GM23338 (cell line): ENCODE data around the gene SMYD1. TPM values are rescaled to one million over a fixed set of nuclear protein-coding genes. Genes with fewer than 3 reads are reported as not detected.

Experiments
- ATAC-seq: fragments of 200-7000 bp; cut with Tn5 transposase; 3 replicates; pipeline ENCODE4 v1.9.1; 2020
- DNase-seq: peaks from one replicate; pipeline ENCODE4 v3.0.0-alpha.2; 2015; ENCODE audit warnings: low spot score
- H2AFZ ChIP-seq: fragments of 200-600 bp; sonication (generic); 2 replicates; pipeline ENCODE4 v1.8.0; 2016; ENCODE audit warnings: antibody characterized with exemption, mild to moderate bottlenecking, moderate library complexity
- H3F3A ChIP-seq: fragments of 200-600 bp; sonication (generic); replicated peaks from 2 replicates; pipeline ENCODE4 v1.8.0; 2017; ENCODE audit warnings: antibody characterized with exemption, mixed run types, low read depth
- H3K27ac ChIP-seq: fragments of 200-600 bp; sonication (generic); 2 replicates; pipeline ENCODE4 v1.6.1; 2016; ENCODE audit warnings: low read depth
- H3K27me3 ChIP-seq: fragments of 200-600 bp; sonication (generic); 2 replicates; pipeline ENCODE4 v1.8.0; 2016; ENCODE audit warnings: mild to moderate bottlenecking, mixed run types, moderate library complexity; ENCODE audit not compliant: insufficient read depth
- H3K36me3 ChIP-seq: fragments of 200-600 bp; sonication (generic); 2 replicates; pipeline ENCODE4 v1.8.0; 2016; ENCODE audit warnings: mild to moderate bottlenecking; ENCODE audit not compliant: insufficient read depth
- H3K4me1 ChIP-seq: fragments of 200-600 bp; sonication (generic); 2 replicates; pipeline ENCODE4 v1.8.0; 2016; ENCODE audit warnings: mild to moderate bottlenecking, moderate library complexity; ENCODE audit not compliant: insufficient read depth
- H3K4me2 ChIP-seq: fragments of 200-600 bp; sonication (generic); 2 replicates; pipeline ENCODE4 v1.7.1; 2017; ENCODE audit warnings: mixed run types
- H3K4me3 ChIP-seq: fragments of 200-600 bp; sonication (generic); 2 replicates; pipeline ENCODE4 v1.6.1; 2016; ENCODE audit warnings: mixed run types
- H3K79me2 ChIP-seq: fragments of 200-600 bp; sonication (generic); replicated peaks from 2 replicates; pipeline ENCODE4 v1.8.0; 2017; ENCODE audit warnings: mild to moderate bottlenecking; ENCODE audit not compliant: insufficient read depth
- H3K9me2 ChIP-seq: fragments of 200-600 bp; sonication (generic); 2 replicates; pipeline ENCODE4 v1.8.0; 2017; ENCODE audit not compliant: insufficient read depth
- H4K20me1 ChIP-seq: fragments of 200-600 bp; sonication (generic); replicated peaks from 2 replicates; pipeline ENCODE4 v1.8.0; 2017; ENCODE audit warnings: mild to moderate bottlenecking; ENCODE audit not compliant: insufficient read depth
- H3K27ac Mint-ChIP-seq: 2 replicates; pipeline ENCODE4 v1.8.0; 2020; ENCODE audit warnings: inconsistent platforms, mild to moderate bottlenecking, moderate library complexity, mixed read lengths
- H3K27me3 Mint-ChIP-seq: 3 replicates; pipeline ENCODE4 v1.8.0; 2022; ENCODE audit warnings: low read depth, mild to moderate bottlenecking, moderate library complexity, mixed read lengths, inconsistent platforms; ENCODE audit not compliant: insufficient read depth, poor library complexity
- H3K36me3 Mint-ChIP-seq: 3 replicates; pipeline ENCODE4 v1.8.0; 2021; ENCODE audit warnings: low read depth, mild to moderate bottlenecking, inconsistent platforms, moderate library complexity, mixed read lengths
- H3K4me1 Mint-ChIP-seq: 3 replicates; pipeline ENCODE4 v1.8.0; 2020; ENCODE audit warnings: mild to moderate bottlenecking, inconsistent platforms, mixed read lengths
- H3K4me3 Mint-ChIP-seq: 3 replicates; pipeline ENCODE4 v1.8.0; 2021; ENCODE audit warnings: moderate library complexity, mild to moderate bottlenecking, inconsistent platforms, mixed read lengths
- H3K9me3 Mint-ChIP-seq: 3 replicates; pipeline ENCODE4 v1.8.0; 2020; ENCODE audit warnings: moderate library complexity, mild to moderate bottlenecking, inconsistent platforms, mixed read lengths
- CREB1 ChIP-seq: fragments of 250-450 bp; sonication (Bioruptor Pico); IDR thresholded peaks from 2 replicates; pipeline ENCODE4 v1.5.0; 2020; ENCODE audit warnings: low read depth, mild to moderate bottlenecking, moderate library complexity
- CTCF ChIP-seq, 2 experiments: fragments of 200-600 bp in 1 of 2; sonication (generic) in 1 of 2; conservative IDR thresholded peaks; 2 replicates each; pipeline versions ENCODE4 v1.5.1 to v1.6.1; 2016 to 2017; ENCODE audit warnings: antibody characterized with exemption in 2 of 2, low read depth in 2 of 2, mild to moderate bottlenecking in 2 of 2, moderate library complexity in 1 of 2
- ETS1 ChIP-seq: IDR thresholded peaks from 2 replicates; pipeline ENCODE4 v1.6.1; 2016; ENCODE audit warnings: antibody characterized with exemption
- EZH2 ChIP-seq: fragments of 200-600 bp; sonication (generic); IDR thresholded peaks from one replicate; pipeline ENCODE4 v1.8.0; 2017; ENCODE audit warnings: antibody characterized with exemption, mild to moderate bottlenecking, low read depth; ENCODE audit not compliant: unreplicated experiment
- EZH2phosphoT487 ChIP-seq: fragments of 200-600 bp; sonication (generic); IDR thresholded peaks from one replicate; pipeline ENCODE4 v1.8.1; 2018; ENCODE audit warnings: antibody characterized with exemption; ENCODE audit not compliant: unreplicated experiment
- JUNB ChIP-seq: IDR thresholded peaks from one replicate; pipeline ENCODE4 v1.6.1; 2016; ENCODE audit warnings: antibody characterized with exemption; ENCODE audit not compliant: unreplicated experiment
- NANOG ChIP-seq: IDR thresholded peaks from 2 replicates; pipeline ENCODE4 v1.6.1; 2016; ENCODE audit warnings: antibody characterized with exemption, borderline replicate concordance
- POLR2AphosphoS5 ChIP-seq: IDR thresholded peaks from 2 replicates; pipeline ENCODE4 v1.6.1; 2016; ENCODE audit warnings: antibody characterized with exemption, low read depth
- REST ChIP-seq: IDR thresholded peaks from one replicate; pipeline ENCODE4 v1.6.1; 2018; ENCODE audit warnings: antibody characterized with exemption; ENCODE audit not compliant: unreplicated experiment
- STAT1 ChIP-seq: IDR thresholded peaks from one replicate; pipeline ENCODE4 v1.6.1; 2016; ENCODE audit warnings: antibody characterized with exemption; ENCODE audit not compliant: unreplicated experiment
- ZNF114 ChIP-seq: fragments of 250-450 bp; sonication (Bioruptor Pico); IDR thresholded peaks from 2 replicates; pipeline ENCODE4 v1.5.0; 2020; ENCODE audit warnings: mild to moderate bottlenecking, moderate library complexity
- ZNF331 ChIP-seq: fragments of 250-450 bp; sonication (Bioruptor Pico); IDR thresholded peaks from 2 replicates; pipeline ENCODE4 v1.5.0; 2020; ENCODE audit warnings: low read depth, mild to moderate bottlenecking, moderate library complexity
- ZNF462 ChIP-seq: fragments of 250-450 bp; sonication (Bioruptor Pico); IDR thresholded peaks from 2 replicates; pipeline ENCODE4 v1.5.0; 2020; ENCODE audit warnings: mild to moderate bottlenecking, moderate library complexity
- polyA plus RNA-seq: library from polyadenylated mRNA; unstranded; fragments of >200 nt; fragmentation: Nextera tagmentation; extraction: Ambion mirVana; gene quantifications from 2 replicates; pipeline ENCODE4 v1.2.1, GENCODE V29; 2016
- total RNA-seq: library from RNA; depleted of rRNA; stranded (reverse); fragments of >200 nt; shearing (Covaris generic); gene quantifications from 2 replicates; pipeline ENCODE4 v1.2.3, GENCODE V29; 2014

The SMYD1 gene
- total and polyA plus RNA-seq, 2 experiments from 2014 or later: 0.07 TPM; not detected in 1

GRCh38 chr2:88126772-88127637 is 59.4 kb downstream of the SMYD1 start:
- H3K27ac Mint-ChIP-seq: no peak overlapping the region
- H3K9me2 ChIP-seq: 0 out of 2 replicates have a peak, but pooled peaks cover 2% of the 10 kb centered on the region
- no peaks in the 10 kb centered on the region for H3K36me3 ChIP-seq
- no peaks in the 10 kb centered on the region for H3K4me1 ChIP-seq
- no peaks in the 10 kb centered on the region; the same call in 2 of the 3 replicates for H3K36me3 Mint-ChIP-seq
- no peak overlapping the region for H3K4me3 Mint-ChIP-seq
- no peak overlapping the region for H3K27ac ChIP-seq
- H2AFZ ChIP-seq: no peak overlapping the region
- no peaks in the 10 kb centered on the region for H3K27me3 ChIP-seq
- H3F3A ChIP-seq: no peaks in the 10 kb centered on the region
- peaks cover 1% of the 10 kb centered on the region for H3K27me3 Mint-ChIP-seq
- ATAC-seq (no peak), DNase-seq (no peak)
- H3K4me2 ChIP-seq: no peak overlapping the region
- no peak overlapping the region for H3K4me3 ChIP-seq
- TF ChIP-seq ETS1: no peak
- no peak for TF ChIP-seq STAT1
- TF ChIP-seq CREB1 (CRISPR knock-in tag): no peak
- no peak for TF ChIP-seq REST
- TF ChIP-seq NANOG: no peak
- TF ChIP-seq JUNB: no peak
- TF ChIP-seq POLR2AphosphoS5: no peak
- TF ChIP-seq ZNF114 (CRISPR knock-in tag): no peak
- no peak for TF ChIP-seq CTCF (conservative IDR thresholded peaks at IDR 0.05; ENCODE audit: low read depth in 2 of 2)
- TF ChIP-seq ZNF331: no peak
- no peak for TF ChIP-seq ZNF462
- TF ChIP-seq EZH2phosphoT487: no peak
- TF ChIP-seq EZH2: no peak
- no peaks in the 10 kb centered on the region for H3K9me3 Mint-ChIP-seq
- no peaks in the 10 kb centered on the region for H4K20me1 ChIP-seq
- H3K4me1 Mint-ChIP-seq: peaks cover 4% of the 10 kb centered on the region; the same call in 1 of the 3 replicates
- H3K79me2 ChIP-seq: no peaks in the 10 kb centered on the region
